Breast epithelium (tissue), 4 donors: ENCODE measurements around the gene FRMD4A. TPM values are rescaled to one million over a fixed set of nuclear protein-coding genes. Genes with fewer than 3 reads are reported as not detected.

Source experiments
- DNase-seq, 2 donors: peaks; one replicate each; pipeline ENCODE4 v3.0.0-alpha.2; 2019; ENCODE audit warnings: low spot score in 2 of 2
- H3K27ac ChIP-seq, 2 donors: fragments of 200-600 bp; sonication (generic) in 1 of 2; one replicate each; pipeline ENCODE4 v1.5.1; 2016 to 2019; ENCODE audit warnings: mild to moderate bottlenecking in 1 of 2
- H3K27me3 ChIP-seq, 2 donors: fragments of 200-600 bp; sonication (generic) in 1 of 2; one replicate each; pipeline versions ENCODE4 v1.5.1 to v1.6.0; 2017 to 2019; ENCODE audit warnings: control low read depth in 1 of 2, mild to moderate bottlenecking in 1 of 2
- H3K36me3 ChIP-seq: fragments of 200-600 bp; one replicate; pipeline ENCODE4 v1.5.1; 2019
- H3K4me1 ChIP-seq, 2 donors: fragments of 200-600 bp; sonication (generic); one replicate each; pipeline ENCODE4 v1.5.1; 2016 to 2019; ENCODE audit warnings: control low read depth in 1 of 2
- H3K4me3 ChIP-seq, 3 donors: fragments of 200-600 bp; sonication (generic); 1 replicate in 2 of 3; 2 replicates in 1 of 3; pipeline ENCODE4 v1.5.1; 2016 to 2019; ENCODE audit warnings: mild to moderate bottlenecking in 3 of 3, moderate library complexity in 2 of 3
- H3K9me3 ChIP-seq, 2 donors: fragments of 200-600 bp; sonication (generic) in 1 of 2; one replicate each; pipeline ENCODE4 v1.5.1; 2016 to 2019; ENCODE audit warnings: control low read depth in 1 of 2
- POLR2A ChIP-seq: fragments of 450-650 bp; IDR thresholded peaks from one replicate; pipeline ENCODE4 v1.6.1; 2016; ENCODE audit warnings: antibody characterized with exemption, mild to moderate bottlenecking, moderate library complexity
- POLR2AphosphoS5 ChIP-seq, 3 donors: sonication (generic); formaldehyde crosslinking; IDR thresholded peaks; one replicate each; pipeline ENCODE4 v1.6.1; 2017; ENCODE audit warnings: antibody characterized with exemption in 3 of 3
- intact Hi-C: fragments of 100-400 bp; cut with DNase I; formaldehyde crosslinking; loops from one replicate; pipeline ENCODE4 v1.15.1; 2023; ENCODE audit warnings: low total_unique reads
- total RNA-seq, 3 donors: library from RNA; depleted of rRNA; stranded (reverse); fragments of >200 nt; gene quantifications; one replicate each; pipeline ENCODE4 v1.1.0, GENCODE V29; 2016
- TF ChIP-seq, protein P1 (sequence below), 3 donors: fragments of 450-650 bp; IDR thresholded peaks; one replicate each; pipeline ENCODE4 v1.5.1; 2016 to 2017; ENCODE audit warnings: antibody characterized with exemption in 3 of 3, mild to moderate bottlenecking in 3 of 3, moderate library complexity in 3 of 3

Gene FRMD4A
- total RNA-seq, 3 donors from 2014 or later = 27.5 to 107 (median 34.4) TPM

DNA sequence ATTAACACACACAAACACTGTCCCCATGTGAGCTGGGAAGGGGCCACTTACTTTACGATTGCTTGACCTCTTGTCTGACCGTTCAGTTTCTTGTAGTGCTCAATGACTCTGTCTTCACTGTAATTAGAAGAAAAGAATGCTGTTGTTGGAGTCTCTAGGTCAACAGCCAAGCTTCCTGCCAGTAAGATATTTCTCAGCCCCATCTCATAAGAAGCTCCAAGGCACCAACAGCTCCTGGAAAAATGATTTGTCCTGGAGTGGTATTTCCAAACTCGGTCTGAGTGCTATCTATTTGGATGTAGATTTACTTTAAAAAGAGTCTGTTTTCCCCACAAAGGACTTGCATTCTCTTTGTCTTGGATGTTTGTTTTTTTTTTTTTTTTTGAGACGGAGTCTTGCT, 590.3 kb downstream of the FRMD4A start:
- no peaks in the 10 kb centered on the region for H3K27me3 ChIP-seq
- H3K4me3 ChIP-seq = no peak overlapping the region
- intact Hi-C loops = loop anchor here (2.0 kb wide), 1 partner anchor 48 kb away; no protein-coding TSS in a partner anchor
- H3K9me3 ChIP-seq = no peaks in the 10 kb centered on the region
- no peaks in the 10 kb centered on the region for H3K36me3 ChIP-seq
- DNase-seq = no peak
- H3K4me1 ChIP-seq = no peaks in the 10 kb centered on the region
- H3K27ac ChIP-seq = no peak overlapping the region
- TF ChIP-seq, protein P1, sequence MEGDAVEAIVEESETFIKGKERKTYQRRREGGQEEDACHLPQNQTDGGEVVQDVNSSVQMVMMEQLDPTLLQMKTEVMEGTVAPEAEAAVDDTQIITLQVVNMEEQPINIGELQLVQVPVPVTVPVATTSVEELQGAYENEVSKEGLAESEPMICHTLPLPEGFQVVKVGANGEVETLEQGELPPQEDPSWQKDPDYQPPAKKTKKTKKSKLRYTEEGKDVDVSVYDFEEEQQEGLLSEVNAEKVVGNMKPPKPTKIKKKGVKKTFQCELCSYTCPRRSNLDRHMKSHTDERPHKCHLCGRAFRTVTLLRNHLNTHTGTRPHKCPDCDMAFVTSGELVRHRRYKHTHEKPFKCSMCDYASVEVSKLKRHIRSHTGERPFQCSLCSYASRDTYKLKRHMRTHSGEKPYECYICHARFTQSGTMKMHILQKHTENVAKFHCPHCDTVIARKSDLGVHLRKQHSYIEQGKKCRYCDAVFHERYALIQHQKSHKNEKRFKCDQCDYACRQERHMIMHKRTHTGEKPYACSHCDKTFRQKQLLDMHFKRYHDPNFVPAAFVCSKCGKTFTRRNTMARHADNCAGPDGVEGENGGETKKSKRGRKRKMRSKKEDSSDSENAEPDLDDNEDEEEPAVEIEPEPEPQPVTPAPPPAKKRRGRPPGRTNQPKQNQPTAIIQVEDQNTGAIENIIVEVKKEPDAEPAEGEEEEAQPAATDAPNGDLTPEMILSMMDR (IDR thresholded peaks at IDR 0.05) = no peak
- TF ChIP-seq POLR2AphosphoS5 (IDR thresholded peaks at IDR 0.05) (no peak), POLR2A (no peak)

DNA sequence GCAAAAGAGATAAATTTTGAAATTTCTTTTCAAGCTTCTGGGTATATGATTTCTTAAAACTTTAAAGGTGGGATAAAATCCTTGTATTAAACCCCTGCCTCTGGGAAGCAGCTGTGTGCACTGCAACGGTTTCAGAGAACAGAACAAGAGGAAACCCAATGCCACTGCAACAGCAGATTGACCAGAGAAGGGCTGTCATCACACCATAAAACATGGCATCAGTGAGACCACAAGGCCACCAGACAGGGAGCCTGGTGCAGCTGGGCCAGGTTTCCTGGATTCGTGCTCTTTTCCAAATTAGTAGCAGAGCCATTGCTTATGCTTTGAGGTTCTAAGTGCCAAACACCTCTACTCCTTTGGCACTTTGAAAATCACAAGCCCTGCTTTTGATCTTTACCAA, 591.5 kb downstream of the FRMD4A start:
- Histone ChIP-seq H3K9me3 (no peaks in the 10 kb centered on the region), H3K27ac (no peak overlapping the region), H3K4me1 (no peaks in the 10 kb centered on the region), H3K27me3 (no peaks in the 10 kb centered on the region), H3K4me3 (no peak overlapping the region), H3K36me3 (no peaks in the 10 kb centered on the region)
- no peak for TF ChIP-seq POLR2AphosphoS5 (IDR thresholded peaks at IDR 0.05)
- TF ChIP-seq, protein P1 (IDR thresholded peaks at IDR 0.05) = no peak
- no peak for TF ChIP-seq POLR2A
- intact Hi-C loops = no loop called here
- DNase-seq = no peak

DNA sequence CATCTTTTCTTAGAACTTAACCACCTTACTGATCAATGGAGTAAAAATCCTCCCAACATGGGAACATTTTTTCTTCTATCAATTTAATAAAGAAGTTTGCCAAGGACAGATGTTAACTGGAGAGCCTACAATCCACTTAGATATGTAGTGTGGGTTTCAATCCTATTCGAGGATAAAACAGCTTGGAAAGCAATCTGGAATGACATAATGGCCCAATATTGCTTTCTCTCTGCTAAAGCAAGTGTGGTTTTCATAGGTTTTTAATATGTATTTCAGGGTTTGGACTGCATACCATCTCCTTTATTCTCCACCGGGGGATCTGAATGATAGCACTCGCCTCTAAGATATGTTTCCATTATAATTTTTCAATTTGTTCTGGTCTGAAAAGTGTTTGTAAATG, 594.2 kb downstream of the FRMD4A start:
- DNase-seq = no peak
- Histone ChIP-seq H3K4me3 (no peak overlapping the region), H3K9me3 (no peaks in the 10 kb centered on the region), H3K27me3 (no peaks in the 10 kb centered on the region), H3K36me3 (no peaks in the 10 kb centered on the region), H3K27ac (no peak overlapping the region), H3K4me1 (no peaks in the 10 kb centered on the region)
- TF ChIP-seq POLR2AphosphoS5 (IDR thresholded peaks at IDR 0.05) (no peak), POLR2A (no peak)
- TF ChIP-seq, protein P1 (IDR thresholded peaks at IDR 0.05) = no peak
- intact Hi-C loops = no loop called here

- no peaks in the 10 kb centered on the region for H3K9me3 ChIP-seq
- TF ChIP-seq POLR2AphosphoS5 (IDR thresholded peaks at IDR 0.05) (no peak), POLR2A (no peak)
- TF ChIP-seq, protein P1 (IDR thresholded peaks at IDR 0.05) = no peak
- intact Hi-C loops = no loop called here
- H3K27me3 ChIP-seq = no peaks in the 10 kb centered on the region
- no peak for DNase-seq
- H3K36me3 ChIP-seq = no peaks in the 10 kb centered on the region
- H3K4me1 ChIP-seq = no peaks in the 10 kb centered on the region
- no peak overlapping the region for H3K4me3 ChIP-seq
- H3K27ac ChIP-seq = no peak overlapping the region
These were observed 596.6 kb downstream of the FRMD4A start for GRCh38 chr10:13734151-13734550.

DNA sequence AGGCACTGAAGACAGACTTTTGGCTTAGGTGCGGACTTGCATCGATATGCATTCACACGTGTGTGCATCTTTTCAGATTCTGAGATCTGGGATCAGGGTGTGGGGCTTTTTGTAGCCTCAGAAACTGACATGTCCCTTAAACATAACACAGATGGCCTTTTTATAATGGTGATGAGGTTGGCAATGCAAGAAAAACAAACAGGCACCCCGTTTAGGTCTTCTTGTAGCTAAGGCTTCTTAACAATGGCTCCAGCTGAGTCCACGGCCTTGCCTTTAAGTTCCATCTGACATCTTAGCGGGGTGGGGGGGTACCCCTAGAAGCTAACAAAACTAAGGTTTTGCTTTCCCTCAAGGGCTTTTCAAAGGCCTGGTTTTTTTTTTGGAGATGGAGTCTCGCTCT, 597.7 kb downstream of the FRMD4A start:
- Histone ChIP-seq H3K4me1 (no peaks in the 10 kb centered on the region), H3K4me3 (no peak overlapping the region), H3K27ac (no peak overlapping the region), H3K27me3 (no peaks in the 10 kb centered on the region), H3K9me3 (no peaks in the 10 kb centered on the region), H3K36me3 (no peaks in the 10 kb centered on the region)
- intact Hi-C loops = no loop called here
- DNase-seq = no peak
- TF ChIP-seq POLR2AphosphoS5 (IDR thresholded peaks at IDR 0.05) (no peak), POLR2A (no peak)
- TF ChIP-seq, protein P1 (IDR thresholded peaks at IDR 0.05) = no peak
